ENCODE data around the gene GREM1.

GREM1 gene

DNA sequence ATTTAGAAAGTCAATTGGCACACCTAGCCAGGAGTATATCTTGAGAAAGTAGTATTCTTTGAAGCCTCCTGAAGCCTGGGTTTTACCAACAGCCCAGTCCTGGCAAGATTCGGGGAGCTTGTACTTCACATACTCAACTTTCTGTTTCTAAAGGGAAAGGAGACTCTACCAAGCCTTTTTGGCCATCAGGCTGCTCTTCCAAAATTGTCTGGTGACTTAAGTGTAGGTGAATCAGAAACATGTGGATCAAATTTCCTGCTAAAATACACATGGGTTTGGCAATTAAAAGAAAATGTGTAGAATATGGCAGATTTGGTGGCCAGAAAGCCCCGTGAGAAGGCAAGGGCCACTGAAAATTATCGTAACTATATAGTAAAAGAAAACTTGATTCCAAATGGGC, 15.9 kb upstream of the GREM1 start:
- no peak for DNase-seq
- Histone ChIP-seq H3K79me2 (ENCODE audit: insufficient read depth, low read length) (no peaks in the 10 kb centered on the region), H4K20me1 (ENCODE audit: insufficient read depth, low read length) (no peaks in the 10 kb centered on the region), H3K4me2 (ENCODE audit: insufficient read depth, low read length) (no peak overlapping the region), H3K4me1 (ENCODE audit: insufficient read depth, low read length) (no peaks in the 10 kb centered on the region), H3K9ac (ENCODE audit: low read depth, low read length) (no peak overlapping the region), H3K27ac (ENCODE audit: low read length) (no peak overlapping the region), H3K27me3 (ENCODE audit: insufficient read depth, low read length, poor library complexity) (no peaks in the 10 kb centered on the region), H3K36me3 (ENCODE audit: insufficient read depth, low read length) (no peaks in the 10 kb centered on the region), H2AFZ (ENCODE audit: low read depth, low read length) (no peak overlapping the region), H3K4me3 (ENCODE audit: low read depth in 1 of 2, low read length in 2 of 2) (no peak overlapping the region), H3K9me3 (ENCODE audit: insufficient read depth, low read length, severe bottlenecking) (no peaks in the 10 kb centered on the region)
- TF ChIP-seq EZH2 (IDR thresholded peaks at IDR 0.05; ENCODE audit: borderline replicate concordance, low read depth, low read length, severe bottlenecking) = no peak
- TF ChIP-seq, protein P1, sequence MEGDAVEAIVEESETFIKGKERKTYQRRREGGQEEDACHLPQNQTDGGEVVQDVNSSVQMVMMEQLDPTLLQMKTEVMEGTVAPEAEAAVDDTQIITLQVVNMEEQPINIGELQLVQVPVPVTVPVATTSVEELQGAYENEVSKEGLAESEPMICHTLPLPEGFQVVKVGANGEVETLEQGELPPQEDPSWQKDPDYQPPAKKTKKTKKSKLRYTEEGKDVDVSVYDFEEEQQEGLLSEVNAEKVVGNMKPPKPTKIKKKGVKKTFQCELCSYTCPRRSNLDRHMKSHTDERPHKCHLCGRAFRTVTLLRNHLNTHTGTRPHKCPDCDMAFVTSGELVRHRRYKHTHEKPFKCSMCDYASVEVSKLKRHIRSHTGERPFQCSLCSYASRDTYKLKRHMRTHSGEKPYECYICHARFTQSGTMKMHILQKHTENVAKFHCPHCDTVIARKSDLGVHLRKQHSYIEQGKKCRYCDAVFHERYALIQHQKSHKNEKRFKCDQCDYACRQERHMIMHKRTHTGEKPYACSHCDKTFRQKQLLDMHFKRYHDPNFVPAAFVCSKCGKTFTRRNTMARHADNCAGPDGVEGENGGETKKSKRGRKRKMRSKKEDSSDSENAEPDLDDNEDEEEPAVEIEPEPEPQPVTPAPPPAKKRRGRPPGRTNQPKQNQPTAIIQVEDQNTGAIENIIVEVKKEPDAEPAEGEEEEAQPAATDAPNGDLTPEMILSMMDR (IDR thresholded peaks at IDR 0.05; ENCODE audit: borderline replicate concordance, extremely low read depth, low read length, poor library complexity, severe bottlenecking) = no peak
- ATAC-seq (ENCODE audit: insufficient read depth, low read depth) = no peak

DNA sequence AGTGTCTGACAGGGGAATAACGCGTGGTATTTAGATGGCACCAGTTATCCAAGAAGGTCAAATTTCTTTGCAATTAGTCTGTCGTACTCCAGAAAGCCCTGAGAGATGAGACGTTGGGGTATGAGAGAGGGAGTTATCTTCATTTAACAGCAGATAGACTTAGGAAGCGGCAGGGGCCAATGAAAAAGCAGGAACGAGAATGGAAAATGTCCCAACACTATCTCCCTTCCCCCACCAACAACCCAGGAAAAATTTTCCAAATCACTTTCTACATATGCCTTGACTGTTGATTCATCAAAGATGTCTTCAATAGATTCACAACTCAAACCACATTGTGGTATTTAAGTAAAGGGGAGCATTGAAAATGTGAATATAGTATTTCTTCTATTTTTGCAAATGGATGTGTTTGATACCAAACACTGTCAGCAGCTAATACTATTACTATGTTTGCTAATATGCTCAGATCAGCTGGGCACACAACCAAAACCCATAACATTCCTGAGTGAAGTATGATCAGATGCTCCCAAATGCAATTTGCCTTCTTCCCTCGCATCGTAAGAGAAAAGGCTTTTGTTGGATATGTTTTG, 13.3 kb upstream of the GREM1 start:
- Histone ChIP-seq H3K27me3 (ENCODE audit: insufficient read depth, low read length, poor library complexity) (no peaks in the 10 kb centered on the region), H3K4me2 (ENCODE audit: insufficient read depth, low read length) (no peak overlapping the region), H4K20me1 (ENCODE audit: insufficient read depth, low read length) (no peaks in the 10 kb centered on the region), H3K4me1 (ENCODE audit: insufficient read depth, low read length) (no peaks in the 10 kb centered on the region), H3K9ac (ENCODE audit: low read depth, low read length) (no peak overlapping the region), H3K79me2 (ENCODE audit: insufficient read depth, low read length) (no peaks in the 10 kb centered on the region), H2AFZ (ENCODE audit: low read depth, low read length) (no peak overlapping the region), H3K36me3 (ENCODE audit: insufficient read depth, low read length) (no peaks in the 10 kb centered on the region), H3K27ac (ENCODE audit: low read length) (no peak overlapping the region), H3K9me3 (ENCODE audit: insufficient read depth, low read length, severe bottlenecking) (no peaks in the 10 kb centered on the region), H3K4me3 (ENCODE audit: low read depth in 1 of 2, low read length in 2 of 2) (no peak overlapping the region)
- no peak for ATAC-seq (ENCODE audit: insufficient read depth, low read depth)
- TF ChIP-seq EZH2 (IDR thresholded peaks at IDR 0.05; ENCODE audit: borderline replicate concordance, low read depth, low read length, severe bottlenecking) = no peak
- TF ChIP-seq, protein P1 (IDR thresholded peaks at IDR 0.05; ENCODE audit: borderline replicate concordance, extremely low read depth, low read length, poor library complexity, severe bottlenecking) = no peak
- DNase-seq = no peak

DNA sequence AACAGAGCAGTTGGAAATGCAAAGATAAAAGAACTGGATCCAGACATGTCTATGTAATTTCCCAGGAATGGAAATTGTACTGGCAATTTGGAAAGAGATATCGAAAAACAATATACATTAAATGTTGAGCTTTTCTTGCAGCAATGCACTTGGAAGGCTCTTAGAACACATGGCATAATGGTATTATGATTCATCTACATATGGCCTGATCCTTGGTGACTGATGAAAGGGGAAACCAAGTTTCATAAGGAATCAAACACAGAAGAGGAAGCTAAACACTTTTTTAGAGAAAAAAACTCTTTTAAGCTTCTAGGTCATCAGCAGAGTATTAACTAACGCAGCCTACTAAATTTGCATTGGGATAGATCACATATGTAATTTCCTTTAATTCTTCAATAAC, 12.4 kb upstream of the GREM1 start:
- no peaks in the 10 kb centered on the region for H3K79me2 ChIP-seq (ENCODE audit: insufficient read depth, low read length)
- H3K9ac ChIP-seq (ENCODE audit: low read depth, low read length) = no peak overlapping the region
- no peak overlapping the region for H2AFZ ChIP-seq (ENCODE audit: low read depth, low read length)
- H3K4me1 ChIP-seq (ENCODE audit: insufficient read depth, low read length) = no peaks in the 10 kb centered on the region
- H3K4me3 ChIP-seq (ENCODE audit: low read depth in 1 of 2, low read length in 2 of 2) = no peak overlapping the region
- no peaks in the 10 kb centered on the region for H3K9me3 ChIP-seq (ENCODE audit: insufficient read depth, low read length, severe bottlenecking)
- H3K27ac ChIP-seq (ENCODE audit: low read length) = no peak overlapping the region
- ATAC-seq (ENCODE audit: insufficient read depth, low read depth) (no peak), DNase-seq (no peak)
- no peak overlapping the region for H3K4me2 ChIP-seq (ENCODE audit: insufficient read depth, low read length)
- no peak for TF ChIP-seq EZH2 (IDR thresholded peaks at IDR 0.05; ENCODE audit: borderline replicate concordance, low read depth, low read length, severe bottlenecking)
- TF ChIP-seq, protein P1 (IDR thresholded peaks at IDR 0.05; ENCODE audit: borderline replicate concordance, extremely low read depth, low read length, poor library complexity, severe bottlenecking) = no peak
- H3K27me3 ChIP-seq (ENCODE audit: insufficient read depth, low read length, poor library complexity) = no peaks in the 10 kb centered on the region
- no peaks in the 10 kb centered on the region for H4K20me1 ChIP-seq (ENCODE audit: insufficient read depth, low read length)
- H3K36me3 ChIP-seq (ENCODE audit: insufficient read depth, low read length) = no peaks in the 10 kb centered on the region

DNA sequence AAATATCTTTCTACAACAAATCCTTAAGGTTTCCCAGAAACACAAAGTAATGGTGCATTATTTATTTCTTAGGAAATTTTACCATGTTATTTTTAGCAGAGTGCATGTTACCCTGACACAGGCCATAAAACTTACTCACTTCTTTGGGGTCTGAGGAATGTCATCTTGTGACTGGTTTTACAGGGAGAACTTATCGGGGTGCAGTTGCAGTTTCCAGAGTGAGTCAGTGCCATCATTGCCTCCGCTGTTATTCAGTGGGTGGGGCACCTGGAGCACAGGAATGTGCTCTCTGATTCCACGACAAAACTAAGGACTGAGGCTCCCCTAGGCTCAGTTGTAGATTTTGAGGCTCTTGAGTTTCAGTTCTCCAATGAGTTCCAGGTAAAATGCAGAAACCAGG, 11.1 kb upstream of the GREM1 start:
- Histone ChIP-seq H3K27ac (ENCODE audit: low read length) (no peak overlapping the region), H3K79me2 (ENCODE audit: insufficient read depth, low read length) (no peaks in the 10 kb centered on the region), H3K27me3 (ENCODE audit: insufficient read depth, low read length, poor library complexity) (no peaks in the 10 kb centered on the region), H4K20me1 (ENCODE audit: insufficient read depth, low read length) (no peaks in the 10 kb centered on the region), H3K9ac (ENCODE audit: low read depth, low read length) (no peak overlapping the region), H3K4me3 (ENCODE audit: low read depth in 1 of 2, low read length in 2 of 2) (no peak overlapping the region), H3K4me2 (ENCODE audit: insufficient read depth, low read length) (no peak overlapping the region), H3K4me1 (ENCODE audit: insufficient read depth, low read length) (no peaks in the 10 kb centered on the region), H2AFZ (ENCODE audit: low read depth, low read length) (no peak overlapping the region), H3K9me3 (ENCODE audit: insufficient read depth, low read length, severe bottlenecking) (no peaks in the 10 kb centered on the region), H3K36me3 (ENCODE audit: insufficient read depth, low read length) (no peaks in the 10 kb centered on the region)
- ATAC-seq (ENCODE audit: insufficient read depth, low read depth) (no peak), DNase-seq (no peak)
- TF ChIP-seq, protein P1 (IDR thresholded peaks at IDR 0.05; ENCODE audit: borderline replicate concordance, extremely low read depth, low read length, poor library complexity, severe bottlenecking) = no peak
- TF ChIP-seq EZH2 (IDR thresholded peaks at IDR 0.05; ENCODE audit: borderline replicate concordance, low read depth, low read length, severe bottlenecking) = no peak
